Measurements from ENCODE around the gene SERTAD2.

DNA sequence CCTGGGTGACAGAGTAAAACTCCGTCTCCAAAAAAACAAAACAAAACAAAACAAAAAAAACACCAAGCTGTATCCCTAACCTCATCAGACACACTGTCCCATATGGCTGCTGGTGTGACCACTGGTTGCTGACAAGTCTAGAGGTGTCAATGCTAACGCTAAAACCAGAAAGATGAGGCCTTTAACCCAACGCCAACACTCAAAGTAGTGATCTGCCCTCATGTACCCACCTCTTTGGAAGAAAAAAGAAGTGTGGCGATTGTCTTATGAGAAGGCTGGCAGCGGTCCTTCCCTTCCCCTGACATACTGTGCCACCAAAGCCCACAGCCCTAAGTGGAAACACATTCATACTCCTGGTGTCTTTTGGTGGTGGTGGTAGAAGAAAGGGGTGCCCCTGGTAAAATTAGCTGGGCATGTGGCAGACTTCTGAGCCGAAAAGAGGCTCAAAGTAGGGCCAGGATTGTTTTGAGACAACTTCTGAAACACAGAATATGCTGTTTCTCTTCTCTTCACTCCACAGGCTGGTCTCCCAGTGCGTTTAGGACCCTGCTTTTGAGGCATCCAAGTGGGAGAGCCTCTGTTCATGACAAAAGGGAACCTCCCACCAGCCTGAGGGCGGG lies 9.8 kb downstream of the SERTAD2 start:
- TF ChIP-seq, protein P1, sequence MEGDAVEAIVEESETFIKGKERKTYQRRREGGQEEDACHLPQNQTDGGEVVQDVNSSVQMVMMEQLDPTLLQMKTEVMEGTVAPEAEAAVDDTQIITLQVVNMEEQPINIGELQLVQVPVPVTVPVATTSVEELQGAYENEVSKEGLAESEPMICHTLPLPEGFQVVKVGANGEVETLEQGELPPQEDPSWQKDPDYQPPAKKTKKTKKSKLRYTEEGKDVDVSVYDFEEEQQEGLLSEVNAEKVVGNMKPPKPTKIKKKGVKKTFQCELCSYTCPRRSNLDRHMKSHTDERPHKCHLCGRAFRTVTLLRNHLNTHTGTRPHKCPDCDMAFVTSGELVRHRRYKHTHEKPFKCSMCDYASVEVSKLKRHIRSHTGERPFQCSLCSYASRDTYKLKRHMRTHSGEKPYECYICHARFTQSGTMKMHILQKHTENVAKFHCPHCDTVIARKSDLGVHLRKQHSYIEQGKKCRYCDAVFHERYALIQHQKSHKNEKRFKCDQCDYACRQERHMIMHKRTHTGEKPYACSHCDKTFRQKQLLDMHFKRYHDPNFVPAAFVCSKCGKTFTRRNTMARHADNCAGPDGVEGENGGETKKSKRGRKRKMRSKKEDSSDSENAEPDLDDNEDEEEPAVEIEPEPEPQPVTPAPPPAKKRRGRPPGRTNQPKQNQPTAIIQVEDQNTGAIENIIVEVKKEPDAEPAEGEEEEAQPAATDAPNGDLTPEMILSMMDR (conservative IDR thresholded peaks at IDR 0.05; ENCODE audit: low read depth, low read length), result no peak
- no peak for TF ChIP-seq EZH2 (IDR thresholded peaks at IDR 0.05; ENCODE audit: low read length, unreplicated experiment)

Data from PC-3 (cell line).